GM12891 (cell line): Measurements from ENCODE around the gene TMEM150B.

Source experiments
- POLR2A ChIP-seq: IDR thresholded peaks from 2 replicates; pipeline ENCODE4 v1.6.1; 2011; ENCODE audit warnings: low read depth, low read length, control low read depth
- POLR2AphosphoS5 ChIP-seq: IDR thresholded peaks from 2 replicates; pipeline ENCODE4 v1.6.1; 2011; ENCODE audit warnings: low read depth, low read length, control low read depth
- POU2F2 ChIP-seq: IDR thresholded peaks from 2 replicates; pipeline ENCODE4 v1.6.1; 2011; ENCODE audit warnings: low read depth, mild to moderate bottlenecking, control low read depth, low read length, moderate library complexity
- SPI1 ChIP-seq: IDR thresholded peaks from 2 replicates; pipeline ENCODE4 v1.6.1; 2011; ENCODE audit warnings: low read depth, low read length, control low read depth
- TAF1 ChIP-seq: IDR thresholded peaks from 2 replicates; pipeline ENCODE4 v1.6.1; 2011; ENCODE audit warnings: low read depth, low read length, control low read depth

- TF ChIP-seq POLR2AphosphoS5 (no peak), TAF1 (no peak), SPI1 (no peak), POLR2A (no peak), POU2F2 (no peak)
Measured at GRCh38 chr19:55358493-55358892, 33.4 kb upstream of the TMEM150B start.
